HepG2 (cell line): ENCODE measurements around the gene CEBPG. TPM values are rescaled to one million over a fixed set of nuclear protein-coding genes. Genes with fewer than 3 reads are reported as not detected.

Experiments
- ARNTL ChIP-seq: sonication (generic); formaldehyde crosslinking; IDR thresholded peaks from 2 replicates; pipeline ENCODE4 v1.4.0; 2020; ENCODE audit warnings: mild to moderate bottlenecking, missing genetic modification reagents
- HNF4A ChIP-seq: sonication (generic); formaldehyde crosslinking; IDR thresholded peaks from 2 replicates; pipeline ENCODE4 v1.4.0; 2020; ENCODE audit warnings: missing genetic modification reagents
- KLF16 ChIP-seq, 2 experiments: sonication (generic) in 1 of 2; formaldehyde crosslinking in 1 of 2; IDR thresholded peaks; 2 replicates each; pipeline versions ENCODE4 v1.6.1 to v1.8.0; 2016 to 2023; ENCODE audit warnings: missing genetic modification reagents in 2 of 2, missing compliant biosample characterization in 1 of 2
- MAF1 ChIP-seq: sonication (generic); formaldehyde crosslinking; IDR thresholded peaks from 2 replicates; pipeline ENCODE4 v1.5.0; 2020; ENCODE audit warnings: missing genetic modification reagents, borderline replicate concordance
- MAZ ChIP-seq, 2 experiments: sonication (generic) in 1 of 2; formaldehyde crosslinking in 1 of 2; IDR thresholded peaks; 2 replicates each; pipeline versions ENCODE4 v1.5.0 to v1.6.1; 2012 to 2020; ENCODE audit warnings: low read depth in 2 of 2, mild to moderate bottlenecking in 2 of 2, borderline replicate concordance in 1 of 2, improper control_type of control experiment in 1 of 2, low read length in 1 of 2, missing genetic modification reagents in 1 of 2, moderate library complexity in 1 of 2
- NKX3-1 ChIP-seq: sonication (generic); formaldehyde crosslinking; IDR thresholded peaks from 2 replicates; pipeline ENCODE4 v1.5.0; 2020; ENCODE audit warnings: missing genetic modification reagents
- SNRNP70 ChIP-seq: fragments of 200-400 bp; formaldehyde crosslinking; IDR thresholded peaks from 2 replicates; pipeline ENCODE4 v1.6.1; 2017; ENCODE audit warnings: mild to moderate bottlenecking, low read depth, low read length, moderate library complexity
- SOX6 ChIP-seq, 2 experiments: fragments of 450-650 bp in 1 of 2; sonication (generic) in 1 of 2; formaldehyde crosslinking in 1 of 2; IDR thresholded peaks; 2 replicates each; pipeline versions ENCODE4 v1.4.0 to v1.6.1; 2017 to 2020; ENCODE audit warnings: antibody characterized with exemption in 1 of 2, mild to moderate bottlenecking in 1 of 2, missing genetic modification reagents in 1 of 2
- YEATS2 ChIP-seq: sonication (generic); formaldehyde crosslinking; IDR thresholded peaks from 2 replicates; pipeline ENCODE4 v1.4.0; 2020; ENCODE audit warnings: missing genetic modification reagents, borderline replicate concordance
- YEATS4 ChIP-seq: sonication (generic); formaldehyde crosslinking; IDR thresholded peaks from 2 replicates; pipeline ENCODE4 v1.4.0; 2020; ENCODE audit warnings: missing genetic modification reagents, borderline replicate concordance
- ZBTB7A ChIP-seq: sonication (generic); formaldehyde crosslinking; IDR thresholded peaks from 2 replicates; pipeline ENCODE4 v1.8.0; 2022; ENCODE audit warnings: mild to moderate bottlenecking, missing genetic modification reagents
- ZNF543 ChIP-seq: sonication (generic); formaldehyde crosslinking; IDR thresholded peaks from 2 replicates; pipeline ENCODE4 v1.4.0; 2020; ENCODE audit warnings: mild to moderate bottlenecking, missing genetic modification reagents
- ZNF558 ChIP-seq: sonication (generic); formaldehyde crosslinking; IDR thresholded peaks from 2 replicates; pipeline ENCODE4 v1.9.0; 2022; ENCODE audit warnings: mild to moderate bottlenecking, missing genetic modification reagents, borderline replicate concordance
- ZNF747 ChIP-seq: sonication (generic); formaldehyde crosslinking; IDR thresholded peaks from 2 replicates; pipeline ENCODE4 v1.8.1; 2023; ENCODE audit warnings: missing genetic modification reagents, mild to moderate bottlenecking, borderline replicate concordance
- polyA plus RNA-seq, 8 experiments: library from polyadenylated mRNA; depleted of rRNA in 3 of 8; stranded (reverse) in 7 of 8; unstranded in 1 of 8; fragments of >200 nt; fragmentation: Illumina TruSeq in 4 of 8; extraction: Trizol in 4 of 8; gene quantifications; 2 replicates each; pipeline versions ENCODE4 v1.2.1 to v1.2.3, GENCODE V29; 2011 to 2016; ENCODE audit warnings: low read depth in 4 of 8, missing spikeins in 1 of 8, mixed read lengths in 1 of 8; ENCODE audit not compliant: insufficient read depth in 1 of 8
- total RNA-seq, 5 experiments: library from RNA; depleted of rRNA; stranded (reverse); fragments of >200 nt; fragmentation: Illumina TruSeq; extraction: Trizol; gene quantifications; 2 replicates each; pipeline ENCODE4 v1.2.3, GENCODE V29; 2016; ENCODE audit warnings: low read depth in 1 of 5
- TF ChIP-seq, protein P1 (sequence below): sonication (generic); formaldehyde crosslinking; IDR thresholded peaks from 2 replicates; pipeline ENCODE4 v1.8.0; 2022; ENCODE audit warnings: missing genetic modification reagents, mild to moderate bottlenecking, moderate library complexity, borderline replicate concordance
- TF ChIP-seq, protein P2 (sequence below): sonication (generic); formaldehyde crosslinking; IDR thresholded peaks from 2 replicates; pipeline ENCODE4 v1.4.0; 2020; ENCODE audit warnings: missing genetic modification reagents
- TF ChIP-seq, protein P3 (sequence below): sonication (generic); formaldehyde crosslinking; IDR thresholded peaks from 2 replicates; pipeline ENCODE4 v1.4.0; 2020; ENCODE audit warnings: missing genetic modification reagents

Gene CEBPG
- total and polyA plus RNA-seq, 2 of the 13 experiments (the other 11 are each of a cell fraction or from before 2014, with no cell fraction given), result 25.7 to 34.3 TPM

DNA sequence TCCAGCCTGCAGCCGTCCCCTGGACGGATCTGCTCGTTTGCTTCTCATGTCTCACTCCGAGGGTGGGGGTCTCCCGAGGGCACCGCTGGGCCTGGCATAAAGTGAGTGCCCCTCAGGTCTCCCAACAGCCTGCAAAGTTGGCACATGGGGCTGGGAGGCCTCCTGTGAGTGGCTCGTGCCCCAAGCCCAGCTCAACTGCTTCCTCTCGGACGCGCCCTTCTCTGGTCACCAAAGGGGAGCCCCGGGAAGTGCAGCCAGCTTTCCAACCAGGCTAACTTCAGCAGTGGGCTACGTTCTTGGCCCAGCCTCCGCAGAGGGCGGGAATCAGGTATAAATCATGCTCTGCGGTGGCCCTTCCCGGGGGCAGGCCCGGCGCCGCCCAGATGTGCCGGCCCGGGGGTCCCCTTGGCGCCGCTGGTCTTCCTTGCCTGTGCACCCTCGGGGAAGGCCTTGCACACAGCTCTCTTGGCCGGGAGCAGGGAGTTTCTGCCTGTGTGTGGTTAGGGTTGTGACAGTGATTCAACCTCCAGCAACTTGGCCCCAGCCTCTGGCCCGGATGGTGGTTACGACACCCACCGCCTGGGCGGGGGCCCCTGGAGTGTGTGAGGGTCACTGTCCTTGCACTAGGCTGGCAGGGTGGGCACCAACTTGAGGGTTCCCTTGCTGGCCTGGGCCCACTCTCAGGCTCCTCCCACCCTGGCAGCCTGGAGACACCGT lies 20.7 kb downstream of the CEBPG start (continued):
- TF ChIP-seq, protein P1, sequence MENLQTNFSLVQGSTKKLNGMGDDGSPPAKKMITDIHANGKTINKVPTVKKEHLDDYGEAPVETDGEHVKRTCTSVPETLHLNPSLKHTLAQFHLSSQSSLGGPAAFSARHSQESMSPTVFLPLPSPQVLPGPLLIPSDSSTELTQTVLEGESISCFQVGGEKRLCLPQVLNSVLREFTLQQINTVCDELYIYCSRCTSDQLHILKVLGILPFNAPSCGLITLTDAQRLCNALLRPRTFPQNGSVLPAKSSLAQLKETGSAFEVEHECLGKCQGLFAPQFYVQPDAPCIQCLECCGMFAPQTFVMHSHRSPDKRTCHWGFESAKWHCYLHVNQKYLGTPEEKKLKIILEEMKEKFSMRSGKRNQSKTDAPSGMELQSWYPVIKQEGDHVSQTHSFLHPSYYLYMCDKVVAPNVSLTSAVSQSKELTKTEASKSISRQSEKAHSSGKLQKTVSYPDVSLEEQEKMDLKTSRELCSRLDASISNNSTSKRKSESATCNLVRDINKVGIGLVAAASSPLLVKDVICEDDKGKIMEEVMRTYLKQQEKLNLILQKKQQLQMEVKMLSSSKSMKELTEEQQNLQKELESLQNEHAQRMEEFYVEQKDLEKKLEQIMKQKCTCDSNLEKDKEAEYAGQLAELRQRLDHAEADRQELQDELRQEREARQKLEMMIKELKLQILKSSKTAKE, result peak; percentile 36; the same call in 1 of the 2 replicates
- TF ChIP-seq YEATS2 (0 out of 2 replicates have a peak, but pooled peaks have one; percentile 22), ZNF543 (CRISPR knock-in tag) (no peak), KLF16 (CRISPR knock-in tag; IDR thresholded peaks at IDR 0.05) (peak in 1 of 2 experiments; percentile 38; a peak in 1 of 4 replicates), SOX6 (IDR thresholded peaks at IDR 0.05) (no peak), SOX6 (CRISPR knock-in tag; IDR thresholded peaks at IDR 0.05) (peak; percentile 37; the same call in 1 of the 2 replicates), ZNF558 (0 out of 2 replicates have a peak, but pooled peaks have one; percentile 66), ZBTB7A (CRISPR knock-in tag) (peak; percentile 12; the same call in 1 of the 2 replicates), YEATS4 (CRISPR knock-in tag) (peak; percentile 61; the same call in 1 of the 2 replicates), MAZ (IDR thresholded peaks at IDR 0.05; ENCODE audit: borderline replicate concordance, low read depth, low read length) (no peak; the same call in 1 of the 2 replicates), MAZ (CRISPR knock-in tag; IDR thresholded peaks at IDR 0.05; ENCODE audit: low read depth) (peak; percentile 54; the same call in 1 of the 2 replicates), MAF1 (0 out of 2 replicates have a peak, but pooled peaks have one; percentile 51), SNRNP70 (no peak), HNF4A (CRISPR knock-in tag) (peak; percentile 42; the same call in 1 of the 2 replicates), NKX3-1 (CRISPR knock-in tag) (peak; percentile 70; the same call in 1 of the 2 replicates), ARNTL (CRISPR knock-in tag) (peak; percentile 31; the same call in 1 of the 2 replicates), ZNF747 (CRISPR knock-in tag) (0 out of 2 replicates have a peak, but pooled peaks have one; percentile 41)
- TF ChIP-seq, protein P2, sequence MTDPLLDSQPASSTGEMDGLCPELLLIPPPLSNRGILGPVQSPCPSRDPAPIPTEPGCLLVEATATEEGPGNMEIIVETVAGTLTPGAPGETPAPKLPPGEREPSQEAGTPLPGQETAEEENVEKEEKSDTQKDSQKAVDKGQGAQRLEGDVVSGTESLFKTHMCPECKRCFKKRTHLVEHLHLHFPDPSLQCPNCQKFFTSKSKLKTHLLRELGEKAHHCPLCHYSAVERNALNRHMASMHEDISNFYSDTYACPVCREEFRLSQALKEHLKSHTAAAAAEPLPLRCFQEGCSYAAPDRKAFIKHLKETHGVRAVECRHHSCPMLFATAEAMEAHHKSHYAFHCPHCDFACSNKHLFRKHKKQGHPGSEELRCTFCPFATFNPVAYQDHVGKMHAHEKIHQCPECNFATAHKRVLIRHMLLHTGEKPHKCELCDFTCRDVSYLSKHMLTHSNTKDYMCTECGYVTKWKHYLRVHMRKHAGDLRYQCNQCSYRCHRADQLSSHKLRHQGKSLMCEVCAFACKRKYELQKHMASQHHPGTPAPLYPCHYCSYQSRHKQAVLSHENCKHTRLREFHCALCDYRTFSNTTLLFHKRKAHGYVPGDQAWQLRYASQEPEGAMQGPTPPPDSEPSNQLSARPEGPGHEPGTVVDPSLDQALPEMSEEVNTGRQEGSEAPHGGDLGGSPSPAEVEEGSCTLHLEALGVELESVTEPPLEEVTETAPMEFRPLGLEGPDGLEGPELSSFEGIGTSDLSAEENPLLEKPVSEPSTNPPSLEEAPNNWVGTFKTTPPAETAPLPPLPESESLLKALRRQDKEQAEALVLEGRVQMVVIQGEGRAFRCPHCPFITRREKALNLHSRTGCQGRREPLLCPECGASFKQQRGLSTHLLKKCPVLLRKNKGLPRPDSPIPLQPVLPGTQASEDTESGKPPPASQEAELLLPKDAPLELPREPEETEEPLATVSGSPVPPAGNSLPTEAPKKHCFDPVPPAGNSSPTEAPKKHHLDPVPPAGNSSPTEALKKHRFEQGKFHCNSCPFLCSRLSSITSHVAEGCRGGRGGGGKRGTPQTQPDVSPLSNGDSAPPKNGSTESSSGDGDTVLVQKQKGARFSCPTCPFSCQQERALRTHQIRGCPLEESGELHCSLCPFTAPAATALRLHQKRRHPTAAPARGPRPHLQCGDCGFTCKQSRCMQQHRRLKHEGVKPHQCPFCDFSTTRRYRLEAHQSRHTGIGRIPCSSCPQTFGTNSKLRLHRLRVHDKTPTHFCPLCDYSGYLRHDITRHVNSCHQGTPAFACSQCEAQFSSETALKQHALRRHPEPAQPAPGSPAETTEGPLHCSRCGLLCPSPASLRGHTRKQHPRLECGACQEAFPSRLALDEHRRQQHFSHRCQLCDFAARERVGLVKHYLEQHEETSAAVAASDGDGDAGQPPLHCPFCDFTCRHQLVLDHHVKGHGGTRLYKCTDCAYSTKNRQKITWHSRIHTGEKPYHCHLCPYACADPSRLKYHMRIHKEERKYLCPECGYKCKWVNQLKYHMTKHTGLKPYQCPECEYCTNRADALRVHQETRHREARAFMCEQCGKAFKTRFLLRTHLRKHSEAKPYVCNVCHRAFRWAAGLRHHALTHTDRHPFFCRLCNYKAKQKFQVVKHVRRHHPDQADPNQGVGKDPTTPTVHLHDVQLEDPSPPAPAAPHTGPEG (CRISPR knock-in tag), result peak; percentile 57; the same call in 1 of the 2 replicates
- TF ChIP-seq, protein P3, sequence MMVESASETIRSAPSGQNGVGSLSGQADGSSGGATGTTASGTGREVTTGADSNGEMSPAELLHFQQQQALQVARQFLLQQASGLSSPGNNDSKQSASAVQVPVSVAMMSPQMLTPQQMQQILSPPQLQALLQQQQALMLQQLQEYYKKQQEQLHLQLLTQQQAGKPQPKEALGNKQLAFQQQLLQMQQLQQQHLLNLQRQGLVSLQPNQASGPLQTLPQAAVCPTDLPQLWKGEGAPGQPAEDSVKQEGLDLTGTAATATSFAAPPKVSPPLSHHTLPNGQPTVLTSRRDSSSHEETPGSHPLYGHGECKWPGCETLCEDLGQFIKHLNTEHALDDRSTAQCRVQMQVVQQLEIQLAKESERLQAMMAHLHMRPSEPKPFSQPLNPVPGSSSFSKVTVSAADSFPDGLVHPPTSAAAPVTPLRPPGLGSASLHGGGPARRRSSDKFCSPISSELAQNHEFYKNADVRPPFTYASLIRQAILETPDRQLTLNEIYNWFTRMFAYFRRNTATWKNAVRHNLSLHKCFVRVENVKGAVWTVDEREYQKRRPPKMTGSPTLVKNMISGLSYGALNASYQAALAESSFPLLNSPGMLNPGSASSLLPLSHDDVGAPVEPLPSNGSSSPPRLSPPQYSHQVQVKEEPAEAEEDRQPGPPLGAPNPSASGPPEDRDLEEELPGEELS (CRISPR knock-in tag), result 0 out of 2 replicates have a peak, but pooled peaks have one; percentile 10
